HepG2 (cell line): ENCODE data around the gene CHPF. TPM values are rescaled to one million over a fixed set of nuclear protein-coding genes. Genes with fewer than 3 reads are reported as not detected.
A peak's percentile ranks its signal among the peaks of the same experiment; 100 is the strongest.

ENCODE experiments used
- AKAP8 ChIP-seq: sonication (generic); formaldehyde crosslinking; IDR thresholded peaks from 2 replicates; pipeline ENCODE4 v1.5.1; 2020; ENCODE audit warnings: mild to moderate bottlenecking, missing genetic modification reagents
- MAFG ChIP-seq: sonication (generic); formaldehyde crosslinking; IDR thresholded peaks from 2 replicates; pipeline ENCODE4 v1.5.1; 2020; ENCODE audit warnings: mild to moderate bottlenecking, missing genetic modification reagents
- MEF2D ChIP-seq: sonication (generic); formaldehyde crosslinking; IDR thresholded peaks from 2 replicates; pipeline ENCODE4 v1.5.1; 2020; ENCODE audit warnings: mild to moderate bottlenecking, missing genetic modification reagents
- MYPOP ChIP-seq: sonication (generic); formaldehyde crosslinking; IDR thresholded peaks from 2 replicates; pipeline ENCODE4 v1.8.1; 2023; ENCODE audit warnings: mild to moderate bottlenecking, moderate library complexity, missing genetic modification reagents
- NFYC ChIP-seq: IDR thresholded peaks from 2 replicates; pipeline ENCODE4 v1.6.1; 2016; ENCODE audit warnings: missing genetic modification reagents, missing compliant biosample characterization
- PBX3 ChIP-seq: sonication (generic); formaldehyde crosslinking; IDR thresholded peaks from 2 replicates; pipeline ENCODE4 v1.8.1; 2023; ENCODE audit warnings: missing genetic modification reagents, inconsistent platforms, borderline replicate concordance
- PHB2 ChIP-seq: fragments of 450-650 bp; IDR thresholded peaks from 2 replicates; pipeline ENCODE4 v1.6.1; 2018; ENCODE audit not compliant: partially characterized antibody
- RFXANK ChIP-seq: IDR thresholded peaks from 2 replicates; pipeline ENCODE4 v1.6.1; 2016
- SCMH1 ChIP-seq: sonication (generic); formaldehyde crosslinking; IDR thresholded peaks from 2 replicates; pipeline ENCODE4 v1.9.0; 2021; ENCODE audit warnings: missing genetic modification reagents, mild to moderate bottlenecking, borderline replicate concordance
- SP2 ChIP-seq: sonication (generic); formaldehyde crosslinking; IDR thresholded peaks from 2 replicates; pipeline ENCODE4 v1.5.1; 2020; ENCODE audit warnings: mild to moderate bottlenecking, missing genetic modification reagents
- THAP11 ChIP-seq: IDR thresholded peaks from 2 replicates; pipeline ENCODE4 v1.6.1; 2016; ENCODE audit warnings: missing biosample characterization, missing genetic modification reagents
- WIZ ChIP-seq: sonication (generic); formaldehyde crosslinking; IDR thresholded peaks from 2 replicates; pipeline ENCODE4 v1.5.1; 2020; ENCODE audit warnings: mild to moderate bottlenecking, missing genetic modification reagents
- XBP1 ChIP-seq: sonication (generic); formaldehyde crosslinking; IDR thresholded peaks from 2 replicates; pipeline ENCODE4 v1.5.0; 2020; ENCODE audit warnings: missing genetic modification reagents
- ZBTB38 ChIP-seq: sonication (generic); formaldehyde crosslinking; IDR thresholded peaks from 2 replicates; pipeline ENCODE4 v1.5.1; 2020; ENCODE audit warnings: mild to moderate bottlenecking, missing genetic modification reagents
- ZC3H4 ChIP-seq: sonication (generic); formaldehyde crosslinking; IDR thresholded peaks from 2 replicates; pipeline ENCODE4 v1.4.0; 2020; ENCODE audit warnings: missing genetic modification reagents, borderline replicate concordance
- ZFP36 ChIP-seq: fragments of 150-350 bp; IDR thresholded peaks from 2 replicates; pipeline ENCODE4 v1.6.1; 2018; ENCODE audit warnings: borderline replicate concordance, low read length, low read depth; ENCODE audit not compliant: partially characterized antibody
- ZFP62 ChIP-seq: sonication (generic); formaldehyde crosslinking; IDR thresholded peaks from 2 replicates; pipeline ENCODE4 v1.4.0; 2020; ENCODE audit warnings: missing genetic modification reagents
- ZNF124 ChIP-seq: sonication (generic); formaldehyde crosslinking; IDR thresholded peaks from 2 replicates; pipeline ENCODE4 v1.4.0; 2020; ENCODE audit warnings: missing genetic modification reagents
- ZNF138 ChIP-seq: sonication (generic); formaldehyde crosslinking; IDR thresholded peaks from 2 replicates; pipeline ENCODE4 v1.5.0; 2020; ENCODE audit warnings: mild to moderate bottlenecking, low read depth, missing genetic modification reagents
- ZNF33B ChIP-seq: sonication (generic); formaldehyde crosslinking; IDR thresholded peaks from 2 replicates; pipeline ENCODE4 v1.5.1; 2020; ENCODE audit warnings: mild to moderate bottlenecking, missing genetic modification reagents
- ZNF431 ChIP-seq: sonication (generic); formaldehyde crosslinking; IDR thresholded peaks from 2 replicates; pipeline ENCODE4 v1.9.0; 2022; ENCODE audit warnings: missing genetic modification reagents, low read depth, mild to moderate bottlenecking, borderline replicate concordance
- ZNF441 ChIP-seq: sonication (generic); formaldehyde crosslinking; IDR thresholded peaks from 2 replicates; pipeline ENCODE4 v1.7.0; 2021; ENCODE audit warnings: missing genetic modification reagents, borderline replicate concordance
- ZNF530 ChIP-seq: sonication (generic); formaldehyde crosslinking; IDR thresholded peaks from 2 replicates; pipeline ENCODE4 v1.5.0; 2020; ENCODE audit warnings: low read depth, mild to moderate bottlenecking, missing genetic modification reagents
- ZNF792 ChIP-seq: IDR thresholded peaks from 2 replicates; pipeline ENCODE4 v1.6.1; 2016
- ZSCAN22 ChIP-seq: sonication (generic); formaldehyde crosslinking; IDR thresholded peaks from 2 replicates; pipeline ENCODE4 v1.4.0; 2020; ENCODE audit warnings: mild to moderate bottlenecking, missing genetic modification reagents
- polyA plus RNA-seq, 8 experiments: library from polyadenylated mRNA; depleted of rRNA in 3 of 8; stranded (reverse) in 7 of 8; unstranded in 1 of 8; fragments of >200 nt; fragmentation: Illumina TruSeq in 4 of 8; extraction: Trizol in 4 of 8; gene quantifications; 2 replicates each; pipeline versions ENCODE4 v1.2.1 to v1.2.3, GENCODE V29; 2011 to 2016; ENCODE audit warnings: low read depth in 4 of 8, missing spikeins in 1 of 8, mixed read lengths in 1 of 8; ENCODE audit not compliant: insufficient read depth in 1 of 8
- total RNA-seq, 5 experiments: library from RNA; depleted of rRNA; stranded (reverse); fragments of >200 nt; fragmentation: Illumina TruSeq; extraction: Trizol; gene quantifications; 2 replicates each; pipeline ENCODE4 v1.2.3, GENCODE V29; 2016; ENCODE audit warnings: low read depth in 1 of 5
- TF ChIP-seq, protein P1 (sequence below): sonication (generic); formaldehyde crosslinking; IDR thresholded peaks from 2 replicates; pipeline ENCODE4 v1.4.0; 2020; ENCODE audit warnings: missing genetic modification reagents
- TF ChIP-seq, protein P2 (sequence below): sonication (generic); formaldehyde crosslinking; conservative IDR thresholded peaks from 2 replicates; pipeline ENCODE4 v1.8.0; 2022; ENCODE audit warnings: low read depth, missing genetic modification reagents

The CHPF gene
- total and polyA plus RNA-seq, 2 of the 13 experiments (the other 11 are each of a cell fraction or from before 2014, with no cell fraction given): 79.6 to 111 TPM

GRCh38 chr2:219498280-219499057, 45.1 kb downstream of the CHPF start, which contains the start of gene GMPPA (continued):
- TF ChIP-seq, protein P1, sequence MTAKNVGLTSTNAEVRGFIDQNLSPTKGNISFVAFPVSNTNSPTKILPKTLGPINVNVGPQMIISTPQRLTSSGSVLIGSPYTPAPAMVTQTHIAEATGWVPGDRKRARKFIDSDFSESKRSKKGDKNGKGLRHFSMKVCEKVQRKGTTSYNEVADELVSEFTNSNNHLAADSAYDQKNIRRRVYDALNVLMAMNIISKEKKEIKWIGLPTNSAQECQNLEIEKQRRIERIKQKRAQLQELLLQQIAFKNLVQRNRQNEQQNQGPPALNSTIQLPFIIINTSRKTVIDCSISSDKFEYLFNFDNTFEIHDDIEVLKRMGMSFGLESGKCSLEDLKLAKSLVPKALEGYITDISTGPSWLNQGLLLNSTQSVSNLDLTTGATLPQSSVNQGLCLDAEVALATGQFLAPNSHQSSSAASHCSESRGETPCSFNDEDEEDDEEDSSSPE (CRISPR knock-in tag): peak; percentile 64
- TF ChIP-seq SCMH1 (no peak), ZFP62 (no peak), AKAP8 (CRISPR knock-in tag) (peak; percentile 73), PBX3 (CRISPR knock-in tag) (no peak), MAFG (CRISPR knock-in tag) (no peak), ZNF792 (CRISPR knock-in tag) (no peak; the same call in 1 of the 2 replicates), ZNF441 (no peak), ZSCAN22 (CRISPR knock-in tag) (no peak), ZNF530 (no peak), XBP1 (CRISPR knock-in tag) (peak; percentile 99), NFYC (CRISPR knock-in tag) (peak; percentile 7; the same call in 1 of the 2 replicates), ZNF431 (CRISPR knock-in tag) (0 out of 2 replicates have a peak, but pooled peaks have one; percentile 79), MYPOP (peak; percentile 88), ZNF33B (CRISPR knock-in tag) (0 out of 2 replicates have a peak, but pooled peaks have one; percentile 44), THAP11 (CRISPR knock-in tag) (peak; percentile 98), MEF2D (CRISPR knock-in tag) (peak; percentile 19), WIZ (no peak; the same call in 1 of the 2 replicates), PHB2 (no peak), SP2 (CRISPR knock-in tag) (peak; percentile 35; the same call in 1 of the 2 replicates), ZNF138 (CRISPR knock-in tag) (peak; percentile 74; the same call in 1 of the 2 replicates), ZFP36 (no peak), ZC3H4 (CRISPR knock-in tag) (no peak), ZNF124 (CRISPR knock-in tag) (no peak), ZBTB38 (CRISPR knock-in tag) (no peak; the same call in none of the 2 replicates), RFXANK (CRISPR knock-in tag) (0 out of 2 replicates have a peak, but pooled peaks have one; percentile 56)
- TF ChIP-seq, protein P2, sequence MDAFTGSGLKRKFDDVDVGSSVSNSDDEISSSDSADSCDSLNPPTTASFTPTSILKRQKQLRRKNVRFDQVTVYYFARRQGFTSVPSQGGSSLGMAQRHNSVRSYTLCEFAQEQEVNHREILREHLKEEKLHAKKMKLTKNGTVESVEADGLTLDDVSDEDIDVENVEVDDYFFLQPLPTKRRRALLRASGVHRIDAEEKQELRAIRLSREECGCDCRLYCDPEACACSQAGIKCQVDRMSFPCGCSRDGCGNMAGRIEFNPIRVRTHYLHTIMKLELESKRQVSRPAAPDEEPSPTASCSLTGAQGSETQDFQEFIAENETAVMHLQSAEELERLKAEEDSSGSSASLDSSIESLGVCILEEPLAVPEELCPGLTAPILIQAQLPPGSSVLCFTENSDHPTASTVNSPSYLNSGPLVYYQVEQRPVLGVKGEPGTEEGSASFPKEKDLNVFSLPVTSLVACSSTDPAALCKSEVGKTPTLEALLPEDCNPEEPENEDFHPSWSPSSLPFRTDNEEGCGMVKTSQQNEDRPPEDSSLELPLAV: no peak
